ENCODE measurements around the gene RASD1. TPM values are rescaled to one million over a fixed set of nuclear protein-coding genes. Genes with fewer than 3 reads are reported as not detected.

Gene RASD1
- total and polyA plus RNA-seq, 2 of the 4 experiments (the other 2 are of a cell fraction): 0.54 to 1.8 TPM

GRCh38 chr17:17504341-17505140 lies 8.3 kb upstream of the RASD1 start:
- H3K4me3 ChIP-seq (ENCODE audit: insufficient read depth, low read depth, low read length): no peak overlapping the region
- peaks cover 5% of the 10 kb centered on the region; the same call in 1 of the 2 replicates for H3K27me3 ChIP-seq (ENCODE audit: control insufficient read depth, insufficient read depth, low read length)
- H2AFZ ChIP-seq (replicated peaks; ENCODE audit: low read length, poor library complexity): no peak overlapping the region
- ChIA-PET POLR2A (ENCODE audit: unreplicated experiment) (no interaction called here), CTCF (no interaction called here)
- H3K9ac ChIP-seq (ENCODE audit: low read depth, low read length): no peak overlapping the region
- intact Hi-C loops (cut with micrococcal nuclease): no loop called here
- in situ Hi-C loops (cut with MboI; ENCODE audit: low sequenced_read_pairs): loop anchor here (5.0 kb wide), 1 partner anchor 63 kb away; no protein-coding TSS in a partner anchor
- WGBS, 2 experiments (ENCODE audit: extremely low coverage in 2 of 2, insufficient read length in 1 of 2): 90% methylated on average over 2 of the region's 20 CpGs; no CpG with 5 or more reads in 1 of the 2 experiments
- H3K9me3 ChIP-seq (ENCODE audit: control insufficient read depth, insufficient read depth, low read length): no peaks in the 10 kb centered on the region
- no peak for TF ChIP-seq BHLHE40 (IDR thresholded peaks at IDR 0.05; ENCODE audit: low read depth, low read length)
- no peak for TF ChIP-seq SMC3 (IDR thresholded peaks at IDR 0.05; ENCODE audit: low read depth, low read length)
- no peak for TF ChIP-seq USF2 (IDR thresholded peaks at IDR 0.05; ENCODE audit: low read depth, low read length)
- no peak for TF ChIP-seq CHD1 (IDR thresholded peaks at IDR 0.05; ENCODE audit: low read depth, low read length)
- TF ChIP-seq NFE2L2 (IDR thresholded peaks at IDR 0.05; ENCODE audit: low read depth, low read length): no peak
- no peak for TF ChIP-seq RAD21 (IDR thresholded peaks at IDR 0.05; ENCODE audit: low read length)
- no peak for TF ChIP-seq MAZ (IDR thresholded peaks at IDR 0.05; ENCODE audit: borderline replicate concordance, low read depth, low read length)
- TF ChIP-seq RFX5 (IDR thresholded peaks at IDR 0.05; ENCODE audit: low read depth, low read length): no peak
- no peak for TF ChIP-seq MAFK (IDR thresholded peaks at IDR 0.05; ENCODE audit: low read depth, low read length)
- TF ChIP-seq POLR2A (IDR thresholded peaks at IDR 0.05; ENCODE audit: low read depth, low read length): no peak
- H3K23ac ChIP-seq (ENCODE audit: low read depth, low read length): no peak overlapping the region
- no peak overlapping the region for H3K18ac ChIP-seq (ENCODE audit: low read depth, low read length)
- H2AK9ac ChIP-seq (replicated peaks; ENCODE audit: low read depth, low read length, poor library complexity): no peak overlapping the region
- H3K27ac ChIP-seq (ENCODE audit: insufficient read depth, low read length): no peak overlapping the region
- no peak for DNase-seq
- no peak overlapping the region for H4K91ac ChIP-seq (ENCODE audit: insufficient read depth, low read depth, low read length)
- no TSS peak for BruUV-seq (replicated peaks)
- dilution Hi-C loops (cut with HindIII; ENCODE audit: low sequenced_read_pairs, unreplicated experiment): no loop called here
- H3K14ac ChIP-seq (replicated peaks; ENCODE audit: low read depth, low read length): no peak overlapping the region
- ATAC-seq (ENCODE audit: low read depth): no peak
- H2BK15ac ChIP-seq (ENCODE audit: low read depth, low read length): no peak overlapping the region
- no peak overlapping the region for H4K5ac ChIP-seq (ENCODE audit: low read depth, low read length)
- H3K4me2 ChIP-seq (ENCODE audit: low read depth, low read length): no peak overlapping the region
- H3K56ac ChIP-seq (ENCODE audit: extremely low read depth, insufficient read depth, low read length): no peak overlapping the region
- H3K4me1 ChIP-seq (ENCODE audit: control insufficient read depth, insufficient read depth, low read length): no peaks in the 10 kb centered on the region
- no peak overlapping the region for H2BK120ac ChIP-seq (ENCODE audit: low read depth, low read length)
- no peaks in the 10 kb centered on the region for H3K9me1 ChIP-seq (ENCODE audit: insufficient read depth, low read length)
- H3K4ac ChIP-seq (ENCODE audit: low read depth, low read length): no peak overlapping the region
- H2AK5ac ChIP-seq (ENCODE audit: low read depth, low read length): no peak overlapping the region
- H4K20me1 ChIP-seq (ENCODE audit: insufficient read depth, low read length): peaks cover 3% of the 10 kb centered on the region
- no peak overlapping the region for H2BK5ac ChIP-seq (ENCODE audit: low read depth, low read length, poor library complexity, severe bottlenecking)
- no peaks in the 10 kb centered on the region for H3K79me1 ChIP-seq (ENCODE audit: low read depth in 1 of 2, low read length in 2 of 2)
- no peak overlapping the region for H2BK20ac ChIP-seq (ENCODE audit: low read depth, low read length)
- H3K36me3 ChIP-seq (ENCODE audit: control insufficient read depth, insufficient read depth, low read length): no peaks in the 10 kb centered on the region
- no peak overlapping the region for H4K8ac ChIP-seq (ENCODE audit: low read depth in 2 of 2, low read length in 2 of 2)
